ENCODE results near the gene HRH1.

DNA sequence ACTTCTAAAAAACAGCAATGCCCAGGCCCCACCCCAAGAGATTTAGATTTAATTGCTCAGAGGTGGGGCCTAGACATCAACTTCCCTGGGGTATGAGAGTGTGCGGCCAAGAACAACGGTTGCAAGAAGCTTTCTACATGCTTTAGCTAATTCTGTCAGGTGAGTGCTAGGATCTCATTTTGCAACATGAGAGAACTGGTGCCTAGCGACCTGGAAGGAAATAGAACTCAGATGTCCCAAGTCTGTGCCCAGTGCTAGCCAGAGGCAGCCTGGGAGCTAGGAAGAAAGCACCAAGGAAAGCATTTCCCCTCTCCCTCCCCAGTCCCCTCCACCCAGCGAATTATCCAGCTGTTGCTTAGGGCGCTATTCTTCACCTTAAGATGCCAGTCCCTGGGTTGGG is 22.9 kb upstream of the HRH1 start:
- no peak for TF ChIP-seq YY1 (IDR thresholded peaks at IDR 0.05; ENCODE audit: extremely low read depth, insufficient replicate concordance, low read depth, low read length)
- TF ChIP-seq, protein P1, sequence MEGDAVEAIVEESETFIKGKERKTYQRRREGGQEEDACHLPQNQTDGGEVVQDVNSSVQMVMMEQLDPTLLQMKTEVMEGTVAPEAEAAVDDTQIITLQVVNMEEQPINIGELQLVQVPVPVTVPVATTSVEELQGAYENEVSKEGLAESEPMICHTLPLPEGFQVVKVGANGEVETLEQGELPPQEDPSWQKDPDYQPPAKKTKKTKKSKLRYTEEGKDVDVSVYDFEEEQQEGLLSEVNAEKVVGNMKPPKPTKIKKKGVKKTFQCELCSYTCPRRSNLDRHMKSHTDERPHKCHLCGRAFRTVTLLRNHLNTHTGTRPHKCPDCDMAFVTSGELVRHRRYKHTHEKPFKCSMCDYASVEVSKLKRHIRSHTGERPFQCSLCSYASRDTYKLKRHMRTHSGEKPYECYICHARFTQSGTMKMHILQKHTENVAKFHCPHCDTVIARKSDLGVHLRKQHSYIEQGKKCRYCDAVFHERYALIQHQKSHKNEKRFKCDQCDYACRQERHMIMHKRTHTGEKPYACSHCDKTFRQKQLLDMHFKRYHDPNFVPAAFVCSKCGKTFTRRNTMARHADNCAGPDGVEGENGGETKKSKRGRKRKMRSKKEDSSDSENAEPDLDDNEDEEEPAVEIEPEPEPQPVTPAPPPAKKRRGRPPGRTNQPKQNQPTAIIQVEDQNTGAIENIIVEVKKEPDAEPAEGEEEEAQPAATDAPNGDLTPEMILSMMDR (IDR thresholded peaks at IDR 0.05 in 2 of 3, conservative IDR thresholded peaks at IDR 0.05 in 1 of 3; ENCODE audit: borderline replicate concordance in 1 of 3, insufficient read depth in 1 of 3, low read depth in 2 of 3, low read length in 2 of 3), result no peak

Measured in HCT116 (cell line).